GM12878 (cell line): ENCODE data around the gene RAB6B.

Experiments
- CEBPB ChIP-seq, 2 experiments: fragments of 150-350 bp in 1 of 2; IDR thresholded peaks; 2 replicates each; pipeline ENCODE4 v1.6.1; 2012 to 2014; ENCODE audit warnings: low read depth in 2 of 2, low read length in 2 of 2, borderline replicate concordance in 1 of 2, inconsistent platforms in 1 of 2
- CHD4 ChIP-seq: fragments of 200-600 bp; sonication (generic); IDR thresholded peaks from 2 replicates; pipeline ENCODE4 v1.6.1; 2016; ENCODE audit warnings: mild to moderate bottlenecking
- POLR2A ChIP-seq: IDR thresholded peaks from 2 replicates; pipeline ENCODE4 v1.6.1; 2011; ENCODE audit warnings: low read depth, mild to moderate bottlenecking, low read length
- POLR2AphosphoS5 ChIP-seq: IDR thresholded peaks from 2 replicates; pipeline ENCODE4 v1.6.1; 2011; ENCODE audit warnings: mild to moderate bottlenecking, low read length, inconsistent platforms
- RCOR1 ChIP-seq: conservative IDR thresholded peaks from 2 replicates; pipeline ENCODE4 v1.6.1; 2012; ENCODE audit warnings: low read depth, low read length, improper control_type of control experiment
- SRF ChIP-seq, 2 experiments: IDR thresholded peaks; 2 replicates each; pipeline ENCODE4 v1.6.1; 2011; ENCODE audit warnings: low read depth in 2 of 2, low read length in 2 of 2, mild to moderate bottlenecking in 1 of 2, moderate library complexity in 1 of 2
- ZZZ3 ChIP-seq: IDR thresholded peaks from 2 replicates; pipeline ENCODE4 v1.6.1; 2011; ENCODE audit warnings: low read depth; ENCODE audit not compliant: control insufficient read depth, insufficient read length
- TF ChIP-seq, protein P1 (sequence below), 3 experiments: IDR thresholded peaks in 2 of 3; conservative IDR thresholded peaks in 1 of 3; 2 replicates each; pipeline ENCODE4 v1.5.1; 2011; ENCODE audit warnings: low read depth in 3 of 3, low read length in 3 of 3, mild to moderate bottlenecking in 3 of 3, control low read depth in 2 of 3, moderate library complexity in 2 of 3, inconsistent platforms in 1 of 3, mixed read lengths in 1 of 3; ENCODE audit not compliant: control insufficient read depth in 2 of 3, insufficient read depth in 1 of 3; ENCODE audit errors: extremely low read depth in 1 of 3
- TF ChIP-seq, protein P2 (sequence below): IDR thresholded peaks from 2 replicates; pipeline ENCODE4 v1.6.1; 2012; ENCODE audit warnings: low read depth, low read length, improper control_type of control experiment
- TF ChIP-seq, protein P3 (sequence below): fragments of 450-650 bp; IDR thresholded peaks from 2 replicates; pipeline ENCODE4 v1.6.1; 2017; ENCODE audit warnings: antibody characterized with exemption, mild to moderate bottlenecking, moderate library complexity
- TF ChIP-seq, protein P4 (sequence below): IDR thresholded peaks from 2 replicates; pipeline ENCODE4 v1.6.1; 2012; ENCODE audit warnings: low read depth, low read length, improper control_type of control experiment

DNA sequence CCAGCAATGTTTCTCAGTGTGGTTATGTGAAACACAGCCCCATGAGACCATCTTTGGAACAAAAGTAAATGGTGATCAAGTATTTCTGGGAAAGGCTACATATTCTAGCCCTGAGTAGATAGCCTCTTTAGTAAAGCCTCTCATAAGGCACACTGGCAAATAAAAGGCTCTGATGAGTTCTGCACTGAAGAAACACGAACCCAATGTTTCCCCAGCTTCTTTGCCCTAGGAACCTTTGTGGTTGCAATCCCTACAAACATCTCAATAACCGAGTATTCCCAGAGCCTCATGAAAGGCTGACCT, 41.8 kb downstream of the RAB6B start:
- TF ChIP-seq, protein P1, sequence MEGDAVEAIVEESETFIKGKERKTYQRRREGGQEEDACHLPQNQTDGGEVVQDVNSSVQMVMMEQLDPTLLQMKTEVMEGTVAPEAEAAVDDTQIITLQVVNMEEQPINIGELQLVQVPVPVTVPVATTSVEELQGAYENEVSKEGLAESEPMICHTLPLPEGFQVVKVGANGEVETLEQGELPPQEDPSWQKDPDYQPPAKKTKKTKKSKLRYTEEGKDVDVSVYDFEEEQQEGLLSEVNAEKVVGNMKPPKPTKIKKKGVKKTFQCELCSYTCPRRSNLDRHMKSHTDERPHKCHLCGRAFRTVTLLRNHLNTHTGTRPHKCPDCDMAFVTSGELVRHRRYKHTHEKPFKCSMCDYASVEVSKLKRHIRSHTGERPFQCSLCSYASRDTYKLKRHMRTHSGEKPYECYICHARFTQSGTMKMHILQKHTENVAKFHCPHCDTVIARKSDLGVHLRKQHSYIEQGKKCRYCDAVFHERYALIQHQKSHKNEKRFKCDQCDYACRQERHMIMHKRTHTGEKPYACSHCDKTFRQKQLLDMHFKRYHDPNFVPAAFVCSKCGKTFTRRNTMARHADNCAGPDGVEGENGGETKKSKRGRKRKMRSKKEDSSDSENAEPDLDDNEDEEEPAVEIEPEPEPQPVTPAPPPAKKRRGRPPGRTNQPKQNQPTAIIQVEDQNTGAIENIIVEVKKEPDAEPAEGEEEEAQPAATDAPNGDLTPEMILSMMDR (IDR thresholded peaks at IDR 0.05 in 2 of 3, conservative IDR thresholded peaks at IDR 0.05 in 1 of 3; ENCODE audit: control insufficient read depth in 2 of 3, extremely low read depth in 1 of 3, insufficient read depth in 1 of 3, low read depth in 3 of 3, low read length in 3 of 3) = no peak
- TF ChIP-seq POLR2A (no peak), ZZZ3 (no peak), RCOR1 (no peak), SRF (IDR thresholded peaks at IDR 0.05; ENCODE audit: low read depth in 2 of 2, low read length in 2 of 2) (no peak), CEBPB (IDR thresholded peaks at IDR 0.05; ENCODE audit: borderline replicate concordance in 1 of 2, low read depth in 2 of 2, low read length in 2 of 2) (no peak), POLR2AphosphoS5 (no peak), CHD4 (no peak)
- TF ChIP-seq, protein P2, sequence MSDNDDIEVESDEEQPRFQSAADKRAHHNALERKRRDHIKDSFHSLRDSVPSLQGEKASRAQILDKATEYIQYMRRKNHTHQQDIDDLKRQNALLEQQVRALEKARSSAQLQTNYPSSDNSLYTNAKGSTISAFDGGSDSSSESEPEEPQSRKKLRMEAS = no peak
- TF ChIP-seq, protein P3, sequence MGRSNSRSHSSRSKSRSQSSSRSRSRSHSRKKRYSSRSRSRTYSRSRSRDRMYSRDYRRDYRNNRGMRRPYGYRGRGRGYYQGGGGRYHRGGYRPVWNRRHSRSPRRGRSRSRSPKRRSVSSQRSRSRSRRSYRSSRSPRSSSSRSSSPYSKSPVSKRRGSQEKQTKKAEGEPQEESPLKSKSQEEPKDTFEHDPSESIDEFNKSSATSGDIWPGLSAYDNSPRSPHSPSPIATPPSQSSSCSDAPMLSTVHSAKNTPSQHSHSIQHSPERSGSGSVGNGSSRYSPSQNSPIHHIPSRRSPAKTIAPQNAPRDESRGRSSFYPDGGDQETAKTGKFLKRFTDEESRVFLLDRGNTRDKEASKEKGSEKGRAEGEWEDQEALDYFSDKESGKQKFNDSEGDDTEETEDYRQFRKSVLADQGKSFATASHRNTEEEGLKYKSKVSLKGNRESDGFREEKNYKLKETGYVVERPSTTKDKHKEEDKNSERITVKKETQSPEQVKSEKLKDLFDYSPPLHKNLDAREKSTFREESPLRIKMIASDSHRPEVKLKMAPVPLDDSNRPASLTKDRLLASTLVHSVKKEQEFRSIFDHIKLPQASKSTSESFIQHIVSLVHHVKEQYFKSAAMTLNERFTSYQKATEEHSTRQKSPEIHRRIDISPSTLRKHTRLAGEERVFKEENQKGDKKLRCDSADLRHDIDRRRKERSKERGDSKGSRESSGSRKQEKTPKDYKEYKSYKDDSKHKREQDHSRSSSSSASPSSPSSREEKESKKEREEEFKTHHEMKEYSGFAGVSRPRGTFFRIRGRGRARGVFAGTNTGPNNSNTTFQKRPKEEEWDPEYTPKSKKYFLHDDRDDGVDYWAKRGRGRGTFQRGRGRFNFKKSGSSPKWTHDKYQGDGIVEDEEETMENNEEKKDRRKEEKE = no peak
- TF ChIP-seq, protein P4, sequence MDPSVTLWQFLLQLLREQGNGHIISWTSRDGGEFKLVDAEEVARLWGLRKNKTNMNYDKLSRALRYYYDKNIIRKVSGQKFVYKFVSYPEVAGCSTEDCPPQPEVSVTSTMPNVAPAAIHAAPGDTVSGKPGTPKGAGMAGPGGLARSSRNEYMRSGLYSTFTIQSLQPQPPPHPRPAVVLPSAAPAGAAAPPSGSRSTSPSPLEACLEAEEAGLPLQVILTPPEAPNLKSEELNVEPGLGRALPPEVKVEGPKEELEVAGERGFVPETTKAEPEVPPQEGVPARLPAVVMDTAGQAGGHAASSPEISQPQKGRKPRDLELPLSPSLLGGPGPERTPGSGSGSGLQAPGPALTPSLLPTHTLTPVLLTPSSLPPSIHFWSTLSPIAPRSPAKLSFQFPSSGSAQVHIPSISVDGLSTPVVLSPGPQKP = no peak
